ENCODE results near the gene NUP205.
A peak's percentile ranks its signal among the peaks of the same experiment; 100 is the strongest.

NUP205 gene

GRCh38 chr7:135650831-135651573, 93.3 kb downstream of the NUP205 start:
- TF ChIP-seq, protein P1, sequence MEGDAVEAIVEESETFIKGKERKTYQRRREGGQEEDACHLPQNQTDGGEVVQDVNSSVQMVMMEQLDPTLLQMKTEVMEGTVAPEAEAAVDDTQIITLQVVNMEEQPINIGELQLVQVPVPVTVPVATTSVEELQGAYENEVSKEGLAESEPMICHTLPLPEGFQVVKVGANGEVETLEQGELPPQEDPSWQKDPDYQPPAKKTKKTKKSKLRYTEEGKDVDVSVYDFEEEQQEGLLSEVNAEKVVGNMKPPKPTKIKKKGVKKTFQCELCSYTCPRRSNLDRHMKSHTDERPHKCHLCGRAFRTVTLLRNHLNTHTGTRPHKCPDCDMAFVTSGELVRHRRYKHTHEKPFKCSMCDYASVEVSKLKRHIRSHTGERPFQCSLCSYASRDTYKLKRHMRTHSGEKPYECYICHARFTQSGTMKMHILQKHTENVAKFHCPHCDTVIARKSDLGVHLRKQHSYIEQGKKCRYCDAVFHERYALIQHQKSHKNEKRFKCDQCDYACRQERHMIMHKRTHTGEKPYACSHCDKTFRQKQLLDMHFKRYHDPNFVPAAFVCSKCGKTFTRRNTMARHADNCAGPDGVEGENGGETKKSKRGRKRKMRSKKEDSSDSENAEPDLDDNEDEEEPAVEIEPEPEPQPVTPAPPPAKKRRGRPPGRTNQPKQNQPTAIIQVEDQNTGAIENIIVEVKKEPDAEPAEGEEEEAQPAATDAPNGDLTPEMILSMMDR (IDR thresholded peaks at IDR 0.05; ENCODE audit: low read depth, low read length): no peak
- H3K4me3 ChIP-seq (replicated peaks in 1 of 2; ENCODE audit: low read depth in 2 of 2, low read length in 2 of 2): no peak overlapping the region
- DNase-seq (ENCODE audit: low read depth in 2 of 2): peak; percentile 76 to 81

DNA sequence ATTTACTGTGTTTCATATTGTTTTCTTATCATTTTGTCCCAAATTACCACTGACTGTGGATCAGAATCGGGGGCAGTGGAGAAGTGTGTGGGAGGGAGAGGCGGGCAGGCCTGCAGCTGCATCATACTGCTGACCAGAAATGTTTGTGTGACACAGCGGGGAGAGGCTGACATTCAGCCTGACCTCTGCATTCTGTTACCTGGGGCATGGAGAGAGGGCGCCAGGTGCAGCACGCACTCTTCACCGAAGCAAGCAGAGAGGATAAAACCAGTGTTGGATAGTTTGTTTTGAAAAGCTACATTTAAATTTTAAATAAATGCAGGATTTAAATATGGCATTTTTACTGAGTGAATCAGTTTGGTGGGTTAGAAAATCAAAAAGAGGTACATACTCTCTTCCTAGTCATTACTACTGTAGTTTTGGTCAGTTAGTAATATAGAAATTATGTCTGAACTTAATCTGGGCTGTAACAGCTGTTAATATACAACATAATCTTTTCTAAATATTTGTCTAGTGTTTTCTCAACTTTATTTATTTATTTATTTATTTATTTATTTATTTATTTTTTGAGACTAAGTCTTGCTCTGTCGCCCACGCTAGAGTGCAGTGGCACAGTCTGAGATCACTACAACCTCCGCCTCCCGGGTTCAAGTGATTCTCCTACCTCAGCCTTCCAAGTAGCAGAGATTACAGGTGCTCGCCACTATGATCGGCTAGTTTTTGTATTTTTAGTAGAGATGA, 95.8 kb downstream of the NUP205 start:
- TF ChIP-seq, protein P1 (IDR thresholded peaks at IDR 0.05; ENCODE audit: low read depth, low read length): no peak
- no peak overlapping the region for H3K4me3 ChIP-seq (replicated peaks in 1 of 2; ENCODE audit: low read depth in 2 of 2, low read length in 2 of 2)
- no peak for DNase-seq (ENCODE audit: low read depth in 2 of 2)

DNA sequence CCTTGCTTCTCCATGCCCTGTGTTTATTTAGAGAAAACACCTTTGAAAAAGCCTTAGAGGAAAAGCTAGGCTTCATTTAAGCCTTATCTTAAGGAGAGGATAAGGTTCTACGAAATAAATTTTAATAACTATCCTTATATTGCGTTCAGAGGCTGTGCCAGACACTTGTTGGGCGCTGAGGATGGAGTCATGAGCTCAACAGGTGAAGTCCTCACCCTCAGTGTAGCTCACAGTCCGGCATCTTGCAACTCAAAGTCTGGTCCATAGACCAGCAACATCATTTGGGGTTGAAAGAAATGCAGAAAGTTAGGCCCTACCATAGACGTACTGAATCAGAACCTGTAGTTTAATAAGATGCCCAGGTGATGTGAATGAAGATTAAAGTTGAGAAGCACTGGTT, 100.8 kb downstream of the NUP205 start:
- no peak overlapping the region for H3K4me3 ChIP-seq (replicated peaks in 1 of 2; ENCODE audit: low read depth in 2 of 2, low read length in 2 of 2)
- TF ChIP-seq, protein P1 (IDR thresholded peaks at IDR 0.05; ENCODE audit: low read depth, low read length): no peak
- DNase-seq (ENCODE audit: low read depth in 2 of 2): no peak

- no peak overlapping the region for H3K4me3 ChIP-seq (replicated peaks in 1 of 2; ENCODE audit: low read depth in 2 of 2, low read length in 2 of 2)
- TF ChIP-seq, protein P1 (IDR thresholded peaks at IDR 0.05; ENCODE audit: low read depth, low read length): no peak
- peak in 1 of 2 donors; percentile 27 for DNase-seq (ENCODE audit: low read depth in 2 of 2)
Observed at GRCh38 chr7:135659159-135659846, 101.6 kb downstream of the NUP205 start.

- peak overlapping the region; percentile 28 to 99 for H3K4me3 ChIP-seq (replicated peaks in 1 of 2; ENCODE audit: low read depth in 2 of 2, low read length in 2 of 2)
- DNase-seq (ENCODE audit: low read depth in 2 of 2): no peak
- TF ChIP-seq, protein P1 (IDR thresholded peaks at IDR 0.05; ENCODE audit: low read depth, low read length): no peak
Observed at GRCh38 chr7:135661311-135662122, 103.8 kb downstream of the NUP205 start.

DNA sequence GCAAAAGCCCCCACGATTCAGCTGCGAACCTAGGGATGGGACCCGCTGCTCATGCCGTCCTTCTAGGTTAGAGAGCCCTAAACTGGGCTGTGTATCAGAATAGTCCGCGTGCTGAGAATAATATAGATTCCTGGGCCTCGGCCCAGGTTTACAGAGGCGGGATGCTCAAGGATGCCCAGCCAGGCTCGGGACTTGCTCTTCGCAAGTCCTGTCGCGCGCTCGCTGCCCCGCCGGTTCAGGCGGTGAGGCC, 104.3 kb downstream of the NUP205 start:
- TF ChIP-seq, protein P1 (IDR thresholded peaks at IDR 0.05; ENCODE audit: low read depth, low read length): no peak
- peak overlapping the region; percentile 28 to 99 for H3K4me3 ChIP-seq (replicated peaks in 1 of 2; ENCODE audit: low read depth in 2 of 2, low read length in 2 of 2)
- DNase-seq (ENCODE audit: low read depth in 2 of 2): no peak
